ENCODE measurements around the gene NUAK2. TPM values are rescaled to one million over a fixed set of nuclear protein-coding genes. Genes with fewer than 3 reads are reported as not detected.
A peak's percentile ranks its signal among the peaks of the same experiment; 100 is the strongest.
"Not testable (repeated sequence)": the region's sequence is repeated elsewhere in the genome, so short reads cannot be mapped to it uniquely, and the experiment has no call there.

The NUAK2 gene
- total RNA-seq, 1 experiment from 2014 or later, result 11.9 TPM

DNA sequence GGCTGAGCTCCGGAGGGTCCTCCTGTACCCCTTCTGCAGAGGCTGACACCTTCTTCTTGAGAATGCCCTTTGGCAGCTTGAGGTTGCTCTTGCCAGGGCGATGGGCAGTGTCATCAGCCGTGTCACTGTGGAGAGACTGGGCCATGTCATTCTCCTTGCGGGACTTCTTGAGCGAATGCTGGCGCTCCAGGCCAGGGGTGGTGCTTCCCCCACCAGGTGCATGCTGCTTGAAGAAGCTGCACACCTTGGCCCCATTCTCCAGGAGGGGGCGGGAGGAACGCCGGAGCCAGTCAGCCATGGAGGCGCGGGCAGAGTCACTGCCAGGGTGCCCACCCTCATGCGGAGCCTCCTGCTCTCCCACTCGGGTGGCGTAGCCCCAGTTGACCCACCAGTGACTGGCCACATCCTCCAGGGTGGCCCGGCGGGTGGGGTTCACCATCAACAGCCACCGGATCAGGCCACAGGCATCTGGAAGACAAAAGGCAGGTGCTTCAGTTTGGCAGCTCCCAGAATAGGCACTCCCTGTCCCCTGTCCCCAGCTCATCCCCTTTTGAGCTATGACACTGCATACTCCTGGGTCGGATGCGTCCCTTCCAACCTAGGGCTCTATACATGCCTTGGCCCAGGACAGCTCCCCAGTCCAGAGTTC lies 17.4 kb downstream of the NUAK2 start:
- in situ Hi-C loops (cut with HindIII; ENCODE audit: low pct_unique_long_range_greater_than_20kb, low sequenced_read_pairs), result no loop called here
- no peak for DNase-seq (ENCODE audit: low read depth)

DNA sequence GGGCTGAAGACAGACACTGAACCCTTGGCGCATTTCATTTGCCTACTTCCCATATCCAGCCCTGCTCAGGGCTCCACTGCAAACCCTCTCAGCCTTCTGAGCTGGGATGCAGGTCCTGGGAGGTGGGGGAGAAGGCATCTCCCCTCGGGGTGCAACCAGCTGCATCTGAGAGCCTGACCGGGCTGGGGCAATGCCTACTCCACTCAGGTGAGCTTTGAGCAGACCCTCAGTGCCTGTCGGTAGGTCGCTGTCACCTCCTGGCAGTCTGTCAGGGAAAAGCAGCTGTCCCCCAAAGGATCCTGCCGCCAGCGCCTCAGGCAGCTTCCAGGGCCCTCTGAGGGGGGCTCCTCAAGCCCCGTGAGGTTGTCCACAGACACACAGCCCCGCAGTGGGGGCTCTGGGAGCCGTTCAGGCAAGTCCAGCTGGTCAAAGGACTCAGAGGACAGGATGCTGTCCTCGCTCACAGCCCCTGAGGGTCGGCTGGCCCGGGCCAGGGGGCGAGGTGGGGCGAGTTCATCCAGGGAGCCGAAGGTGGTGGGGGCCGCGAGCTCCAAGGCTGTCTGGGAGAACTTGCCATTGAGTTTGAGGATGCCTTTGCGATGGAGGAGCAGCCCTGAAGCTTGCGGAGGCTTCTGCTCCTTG lies 18.2 kb downstream of the NUAK2 start:
- in situ Hi-C loops (cut with HindIII; ENCODE audit: low pct_unique_long_range_greater_than_20kb, low sequenced_read_pairs), result no loop called here
- no peak for DNase-seq (ENCODE audit: low read depth)

DNA sequence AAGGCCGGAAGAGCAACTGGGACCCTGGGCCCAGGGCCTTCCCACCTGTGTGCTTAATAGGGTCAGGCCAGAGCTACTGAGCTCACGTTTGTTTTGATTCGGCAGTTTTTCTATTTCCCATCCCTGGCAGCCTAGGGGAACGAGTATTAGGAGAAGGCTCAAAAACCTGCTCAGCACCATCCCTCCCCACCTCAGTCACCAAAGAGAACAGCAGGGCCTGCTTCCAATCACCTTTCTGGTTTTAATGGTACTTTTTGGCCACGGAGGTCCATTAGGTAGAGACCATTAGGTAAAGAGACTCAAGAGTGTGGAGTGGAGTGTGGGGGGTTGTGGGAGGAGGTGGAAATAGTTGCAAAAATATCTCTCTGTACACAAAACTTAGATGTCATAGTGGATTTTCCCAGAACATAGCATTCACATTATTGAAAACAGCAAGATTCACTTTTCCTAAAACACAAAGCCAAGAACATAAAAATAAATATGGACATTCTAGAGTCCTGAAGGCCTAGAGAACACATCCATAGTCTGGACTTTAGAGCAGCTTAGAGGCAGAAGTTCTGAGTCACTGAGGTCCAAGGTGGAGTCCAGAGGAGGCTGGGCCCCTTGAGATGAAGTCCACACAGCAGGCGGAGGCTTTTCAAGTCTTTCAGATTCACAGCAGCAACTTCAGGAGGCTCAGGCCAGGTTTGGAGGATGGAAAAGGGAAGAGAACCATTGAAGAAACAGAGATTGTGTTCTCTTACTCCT lies 19.5 kb downstream of the NUAK2 start:
- in situ Hi-C loops (cut with HindIII; ENCODE audit: low pct_unique_long_range_greater_than_20kb, low sequenced_read_pairs), result no loop called here
- no peak for DNase-seq (ENCODE audit: low read depth)

DNA sequence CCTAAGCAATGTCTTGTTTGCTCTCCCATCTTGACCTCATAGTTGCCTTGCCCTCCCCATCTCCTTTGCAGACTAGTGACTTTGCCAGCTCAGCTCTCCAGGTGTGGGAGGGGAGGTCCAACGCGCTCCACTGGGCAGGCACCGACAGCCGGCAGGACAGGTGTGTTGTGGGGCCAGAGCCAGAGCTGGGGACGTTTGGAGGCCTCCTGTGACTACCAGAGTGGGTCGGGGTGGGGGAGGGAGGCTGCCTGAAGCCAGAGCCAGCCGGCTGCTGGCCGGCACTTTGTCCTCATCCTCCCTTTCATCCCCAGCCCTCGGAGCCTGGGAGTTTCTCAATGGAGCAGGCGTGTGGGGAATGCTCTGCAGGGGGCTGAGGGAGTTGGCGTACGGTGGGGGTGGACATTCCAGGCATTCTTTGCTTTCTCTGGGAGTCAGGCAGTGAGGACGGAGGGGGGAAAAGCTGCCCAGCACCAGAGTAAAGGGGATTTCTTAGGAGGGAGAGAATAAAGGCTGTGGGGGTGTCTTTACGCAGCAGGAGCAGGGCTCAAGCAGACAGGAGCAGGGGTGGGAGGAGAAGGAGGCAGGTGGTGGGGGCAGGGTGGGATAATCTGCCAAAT lies 20.2 kb downstream of the NUAK2 start:
- DNase-seq (ENCODE audit: low read depth), result peak; percentile 99
- in situ Hi-C loops (cut with HindIII; ENCODE audit: low pct_unique_long_range_greater_than_20kb, low sequenced_read_pairs), result no loop called here

DNA sequence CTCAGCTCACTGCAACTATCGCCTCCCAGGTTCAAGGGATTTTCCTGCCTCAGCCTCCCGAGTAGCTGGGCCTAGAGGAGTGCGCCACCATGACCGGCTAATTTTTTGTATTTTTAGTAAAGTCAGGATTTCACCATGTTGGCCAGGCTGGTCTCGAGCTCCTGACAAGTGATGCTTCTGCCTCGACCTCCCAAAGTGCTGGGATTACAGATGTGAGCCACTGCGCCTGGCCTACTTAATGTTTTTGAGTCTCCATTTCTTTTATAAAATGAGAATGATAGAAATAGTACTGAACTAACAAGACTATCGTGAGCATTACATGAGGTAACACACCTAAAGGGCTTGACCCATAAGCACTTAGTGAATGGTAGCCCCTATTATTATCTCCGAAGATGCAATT lies 21.4 kb downstream of the NUAK2 start:
- no peak for DNase-seq (ENCODE audit: low read depth)
- in situ Hi-C loops (cut with HindIII; ENCODE audit: low pct_unique_long_range_greater_than_20kb, low sequenced_read_pairs), result no loop called here

DNA sequence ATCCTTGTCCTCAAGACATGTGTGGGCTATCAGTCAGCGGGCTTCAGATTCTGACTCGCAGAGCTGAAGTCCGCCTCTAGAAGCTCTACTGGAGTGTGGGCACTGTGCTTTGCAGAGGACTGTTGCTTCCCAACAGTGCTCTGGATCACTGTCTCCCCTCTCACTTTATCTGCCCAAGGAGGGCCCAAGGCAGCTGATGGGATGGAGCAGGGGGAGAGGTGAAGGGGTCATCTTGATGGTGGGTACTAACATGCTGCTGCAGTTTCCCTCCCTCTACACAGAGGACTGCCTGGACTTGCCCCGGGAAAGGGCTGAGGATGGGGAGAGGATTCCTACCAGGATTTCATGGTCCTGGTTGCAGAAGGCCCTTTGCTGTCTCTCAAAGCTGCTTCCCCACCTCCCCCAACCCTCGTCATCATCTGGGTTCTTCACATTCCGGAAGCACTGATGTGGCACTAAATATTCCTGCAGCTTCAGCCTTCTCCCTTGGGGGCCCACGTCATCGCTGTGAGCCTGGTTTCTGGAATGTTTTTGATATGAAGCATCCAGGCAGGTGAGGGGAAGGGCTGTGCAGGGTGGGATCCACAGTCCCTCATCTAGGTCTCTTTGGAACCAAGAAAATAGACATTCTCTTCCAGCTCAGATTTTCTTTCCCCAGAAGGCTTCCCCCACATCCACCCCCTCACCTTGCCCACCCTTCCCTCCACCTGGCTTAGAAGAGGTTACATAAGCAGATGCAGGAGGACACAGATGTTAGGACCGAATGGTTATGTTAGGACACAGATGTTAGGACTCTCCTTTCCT lies 23.2 kb downstream of the NUAK2 start:
- in situ Hi-C loops (cut with HindIII; ENCODE audit: low pct_unique_long_range_greater_than_20kb, low sequenced_read_pairs), result no loop called here
- DNase-seq (ENCODE audit: low read depth), result peak; percentile 95

DNA sequence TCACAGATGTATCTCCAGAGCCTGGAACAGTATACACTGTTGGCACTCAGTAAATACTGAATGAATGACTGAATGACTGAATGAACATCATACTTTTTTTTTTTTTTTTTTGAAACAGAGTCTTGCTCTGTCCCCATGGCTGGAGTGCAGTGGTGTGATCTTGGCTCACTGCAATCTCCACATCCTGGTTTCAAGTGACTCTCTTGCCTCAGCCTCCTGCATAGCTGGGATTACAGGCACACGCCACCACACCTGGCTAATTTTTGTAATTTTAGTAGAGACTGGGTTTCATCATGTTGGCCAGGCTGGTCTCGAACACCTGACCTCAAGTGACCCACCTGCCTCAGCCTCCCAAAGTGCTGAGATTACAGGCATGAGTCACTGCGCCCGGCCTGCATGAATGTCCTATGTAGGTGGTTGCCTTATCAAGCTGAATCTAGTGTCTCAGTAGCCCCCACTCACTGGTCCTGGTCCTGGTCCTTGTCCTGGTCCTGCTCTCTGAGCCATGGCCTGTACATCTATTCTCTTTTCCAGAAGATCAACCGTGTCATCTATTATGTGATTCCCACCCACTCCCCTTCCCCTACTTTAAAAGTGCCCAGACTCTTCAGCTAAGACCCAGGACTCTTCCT lies 23.9 kb downstream of the NUAK2 start:
- DNase-seq (ENCODE audit: low read depth); in situ Hi-C loops (cut with HindIII; ENCODE audit: low pct_unique_long_range_greater_than_20kb, low sequenced_read_pairs): not testable (repeated sequence)

DNA sequence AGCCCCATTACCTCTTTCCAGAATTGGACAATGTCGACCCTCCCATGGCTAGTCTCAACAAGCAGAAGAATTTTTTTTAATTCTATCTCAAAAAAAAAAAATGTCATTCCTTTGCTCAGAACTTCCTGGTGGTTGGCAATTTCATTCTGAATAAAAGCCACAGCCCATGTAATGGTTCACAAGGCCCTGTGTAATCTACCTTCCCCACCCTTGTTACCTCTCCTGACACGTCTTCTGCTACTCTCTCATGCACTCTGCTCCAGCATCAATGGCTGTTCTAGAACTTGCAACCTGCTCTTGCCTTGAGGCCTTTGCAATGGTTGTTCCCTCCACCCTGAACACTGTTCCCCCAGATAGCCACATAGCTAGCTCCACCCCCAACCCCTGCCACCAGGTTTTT lies 25.4 kb downstream of the NUAK2 start:
- in situ Hi-C loops (cut with HindIII; ENCODE audit: low pct_unique_long_range_greater_than_20kb, low sequenced_read_pairs), result no loop called here
- no peak for DNase-seq (ENCODE audit: low read depth)

DNA sequence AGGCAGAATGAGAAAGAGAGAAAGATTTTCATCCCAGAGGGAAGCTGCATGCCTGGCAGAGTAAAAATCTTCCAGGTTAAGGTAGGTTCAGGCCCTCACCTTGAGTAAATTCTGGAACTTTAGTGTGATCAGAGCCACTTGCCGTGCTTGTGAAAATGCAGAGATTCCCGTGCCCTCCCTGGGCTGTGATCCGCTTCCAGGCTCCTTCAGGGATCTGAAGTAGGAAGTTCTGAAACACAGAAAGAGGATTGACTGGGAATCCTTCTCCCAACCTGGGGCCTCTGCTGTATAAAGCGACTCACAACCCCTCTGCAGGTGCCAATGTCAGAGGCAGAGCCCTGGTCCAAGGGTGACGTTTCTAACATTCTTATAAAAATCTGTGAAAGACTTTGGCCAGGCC lies 26.6 kb downstream of the NUAK2 start:
- in situ Hi-C loops (cut with HindIII; ENCODE audit: low pct_unique_long_range_greater_than_20kb, low sequenced_read_pairs), result no loop called here
- DNase-seq (ENCODE audit: low read depth), result no peak

DNA sequence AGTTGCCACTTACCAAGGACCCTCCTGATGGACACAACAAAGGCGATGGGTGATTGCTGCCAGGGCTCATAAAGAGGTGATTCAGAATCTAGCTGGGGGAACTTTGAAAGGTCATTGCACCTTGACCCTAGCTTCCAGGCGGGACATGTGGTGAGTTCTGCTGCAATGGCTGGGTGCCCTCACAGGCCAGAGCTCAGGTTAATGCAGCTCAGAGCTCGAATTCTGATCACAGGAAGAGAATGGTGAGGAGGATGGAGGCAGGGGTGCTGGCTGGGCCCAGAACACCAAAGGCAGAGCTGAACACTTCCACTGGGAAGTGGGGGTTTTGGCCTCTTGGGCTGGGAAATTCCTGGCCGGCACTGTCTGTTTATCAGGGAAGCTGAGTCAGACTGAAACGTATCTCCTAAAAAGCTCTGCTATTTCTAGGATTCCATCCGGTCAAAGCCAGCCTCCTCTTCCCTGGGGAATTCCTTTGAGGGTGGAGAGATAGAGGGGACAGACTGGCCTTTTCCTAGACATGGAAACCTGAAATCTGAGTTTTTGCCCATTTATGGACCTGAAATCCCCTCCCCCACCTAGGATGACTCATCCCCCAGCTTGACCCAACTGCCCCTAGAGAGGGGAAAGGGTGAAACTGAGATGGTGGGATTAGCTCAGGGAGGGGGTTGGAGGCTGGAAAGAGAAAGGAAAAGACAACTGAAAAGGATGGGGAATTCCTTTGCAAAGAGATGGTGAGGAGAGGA lies 27.2 kb downstream of the NUAK2 start:
- peak; percentile 91 for DNase-seq (ENCODE audit: low read depth)
- in situ Hi-C loops (cut with HindIII; ENCODE audit: low pct_unique_long_range_greater_than_20kb, low sequenced_read_pairs), result no loop called here

DNA sequence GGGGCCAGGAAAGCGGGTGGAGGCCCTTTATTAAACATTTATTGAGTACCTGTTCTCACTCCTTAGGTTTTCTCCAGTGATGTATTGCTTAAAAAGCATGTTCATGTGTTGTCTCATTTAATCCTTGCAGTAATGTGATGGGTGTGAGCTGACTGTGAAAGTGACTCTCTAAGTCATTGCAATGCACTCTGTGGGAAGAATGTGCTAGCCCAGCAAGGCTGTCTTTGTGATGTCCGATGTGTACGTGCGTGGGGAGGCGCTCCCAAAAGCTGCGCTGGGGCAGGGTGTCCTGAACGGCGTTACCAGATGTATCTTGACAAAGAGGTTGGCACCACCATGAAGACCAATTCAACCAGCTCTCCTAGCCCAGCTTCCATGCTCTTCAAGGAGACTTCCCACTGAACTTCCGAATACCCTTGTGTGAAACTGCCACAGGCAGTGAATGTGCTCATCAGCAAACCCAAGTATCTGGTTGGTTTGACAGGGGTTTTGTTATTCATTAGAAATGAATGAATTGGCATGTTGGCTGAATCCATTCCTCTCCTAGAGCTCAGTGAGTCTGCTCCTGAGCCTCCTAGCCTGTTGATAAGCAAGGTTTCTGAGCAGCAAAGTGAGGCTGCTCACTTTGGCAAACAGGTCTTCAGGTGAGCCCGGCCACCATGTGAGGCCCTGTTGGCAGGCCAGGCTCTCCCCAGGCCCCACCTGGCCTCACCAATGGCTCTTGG lies 28.0 kb downstream of the NUAK2 start:
- in situ Hi-C loops (cut with HindIII; ENCODE audit: low pct_unique_long_range_greater_than_20kb, low sequenced_read_pairs), result no loop called here
- no peak for DNase-seq (ENCODE audit: low read depth)

DNA sequence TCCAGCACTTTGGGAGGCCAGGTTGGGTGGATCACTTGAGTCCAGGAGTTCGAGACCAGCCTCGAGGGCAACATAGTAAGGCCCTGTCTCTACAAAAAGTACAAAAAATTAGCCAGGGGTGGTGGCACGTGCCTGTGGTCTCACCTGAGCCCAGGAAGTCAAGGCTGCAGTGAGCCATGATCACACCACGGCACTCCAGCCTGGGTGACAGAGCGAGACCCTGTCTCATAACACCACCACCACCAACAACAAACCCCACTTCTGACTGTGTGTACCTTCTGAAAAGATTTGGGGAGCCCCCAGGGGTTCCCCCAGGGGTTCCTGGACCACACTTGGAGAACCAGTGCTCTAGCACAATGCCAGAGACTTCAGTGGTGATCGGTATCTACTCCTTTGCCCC lies 29.9 kb downstream of the NUAK2 start:
- no peak for DNase-seq (ENCODE audit: low read depth)
- in situ Hi-C loops (cut with HindIII; ENCODE audit: low pct_unique_long_range_greater_than_20kb, low sequenced_read_pairs), result no loop called here

DNA sequence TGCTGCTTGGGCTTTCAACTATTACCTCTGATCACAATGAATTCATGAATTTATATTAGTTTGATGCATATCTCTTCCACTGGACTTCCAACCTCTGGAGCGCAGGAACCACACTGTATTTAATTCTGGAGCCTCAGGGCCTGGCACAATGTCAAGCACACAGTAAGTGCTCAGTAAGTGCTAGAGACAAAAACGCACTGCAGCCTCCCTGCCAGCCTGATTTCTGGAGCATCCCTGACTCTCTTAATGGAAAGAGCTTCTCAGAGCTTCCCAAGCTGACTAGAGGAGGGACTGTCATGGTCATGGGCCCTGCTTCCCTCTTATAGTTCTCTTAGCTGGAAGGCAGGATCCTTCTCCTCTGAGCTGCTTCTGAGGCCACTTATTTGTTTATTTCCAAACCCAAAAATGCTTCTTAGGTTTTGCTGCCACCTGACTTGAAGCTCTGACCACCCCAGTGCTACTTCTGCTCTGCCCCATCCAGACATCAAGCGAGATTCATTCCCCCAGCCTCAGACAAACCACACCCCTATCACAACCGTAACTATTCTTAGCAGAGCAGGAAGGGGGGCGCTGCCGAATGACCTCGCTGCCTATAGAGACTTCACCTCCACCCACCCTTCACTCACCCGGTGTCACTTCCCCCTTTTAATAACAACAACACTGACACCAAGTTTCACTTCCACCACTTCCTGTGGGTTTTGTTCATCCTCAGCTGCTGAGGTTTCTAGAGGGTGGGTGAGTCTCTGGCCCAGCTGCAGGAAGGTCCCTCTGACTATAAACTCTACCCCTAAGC lies 33.6 kb downstream of the NUAK2 start:
- no peak for DNase-seq (ENCODE audit: low read depth)
- in situ Hi-C loops (cut with HindIII; ENCODE audit: low pct_unique_long_range_greater_than_20kb, low sequenced_read_pairs), result no loop called here

DNA sequence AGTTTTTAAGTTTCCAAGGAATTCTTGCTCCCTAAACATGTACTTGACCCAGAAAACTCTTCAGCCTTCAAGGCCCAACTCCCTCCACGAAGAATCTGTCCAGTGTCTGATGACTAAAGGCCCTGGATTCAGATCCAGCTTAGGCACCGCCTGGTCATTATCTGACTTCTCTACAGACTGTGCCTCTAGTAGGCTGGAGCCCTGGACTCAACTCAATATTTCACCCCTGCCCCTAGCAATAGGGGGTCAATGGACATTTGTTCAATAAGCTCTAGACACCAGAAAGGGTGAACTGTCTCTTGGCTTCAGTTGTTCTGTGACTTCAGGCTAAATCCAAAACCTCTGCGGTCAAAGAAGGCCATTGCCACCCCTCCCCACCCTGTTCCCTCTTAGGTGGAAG lies 34.5 kb downstream of the NUAK2 start:
- in situ Hi-C loops (cut with HindIII; ENCODE audit: low pct_unique_long_range_greater_than_20kb, low sequenced_read_pairs), result no loop called here
- no peak for DNase-seq (ENCODE audit: low read depth)

DNA sequence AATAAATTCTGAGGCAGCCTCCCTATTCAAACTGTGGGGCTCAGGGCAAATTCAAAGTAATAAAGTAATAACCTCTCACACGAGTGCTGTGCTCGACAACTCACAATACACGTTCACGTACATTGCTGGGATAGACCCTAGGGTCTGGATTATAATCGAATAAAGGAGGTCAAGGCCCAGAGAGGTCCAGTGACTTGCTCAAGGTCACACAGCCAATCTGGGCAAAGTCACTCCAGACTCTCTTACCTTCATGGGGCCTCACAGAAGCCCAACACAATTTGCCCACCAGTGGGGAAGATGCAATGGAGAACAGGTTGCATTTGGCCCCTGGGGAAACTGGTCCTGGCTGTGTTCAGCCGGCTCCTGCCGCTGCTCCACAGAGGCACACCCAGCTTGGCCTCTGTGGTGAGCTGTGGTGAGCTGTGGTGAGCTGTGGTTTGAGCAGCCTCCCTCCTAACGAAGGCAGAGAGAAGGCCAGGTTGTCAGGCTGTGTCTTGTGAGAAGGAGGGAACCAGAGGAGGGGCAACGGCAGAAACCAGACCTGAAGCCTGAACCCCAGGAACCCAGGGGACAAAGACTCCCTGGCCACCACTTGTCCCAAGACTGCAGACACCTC lies 35.1 kb downstream of the NUAK2 start:
- no peak for DNase-seq (ENCODE audit: low read depth)
- in situ Hi-C loops (cut with HindIII; ENCODE audit: low pct_unique_long_range_greater_than_20kb, low sequenced_read_pairs), result no loop called here
